Measurements from ENCODE around the gene EXD2. TPM values are rescaled to one million over a fixed set of nuclear protein-coding genes. Genes with fewer than 3 reads are reported as not detected.

EXD2 gene
- total RNA-seq = 10 to 100 TPM; 13.9 to 20.9 (median 16.1) TPM
- 10 to 100 TPM in 1 of 2 donors, 1 to 10 TPM in 1; 7.2 to 20.6 TPM for polyA plus RNA-seq
- long read RNA-seq, donor 1, partial matches to known transcripts = 5 of 23 reads
- long read RNA-seq, donor 1, other reads (novel, unspliced or antisense) = 12 of 23 reads
- long read RNA-seq, donor 2, transcript EXD2-203 (9 exons, 3,252 nt) = major isoform, 10 of 54 reads
- long read RNA-seq, donor 2, partial matches to known transcripts = 8 of 54 reads
- long read RNA-seq, donor 2, other reads (novel, unspliced or antisense) = 30 of 54 reads
- long read RNA-seq, donor 3, partial matches to known transcripts = 0 of 27 reads
- long read RNA-seq, donor 3, other reads (novel, unspliced or antisense) = 26 of 27 reads

GRCh38 chr14:69191340-69192111, at the start of gene EXD2:
EXD2 (plus strand) TSS chr14:69191498; CDS start chr14:69209471, 17,973 bp downstream.
- H3K27ac ChIP-seq = peak within 1 kb of the TSS in 11 of 12 donors; percentile 42 to 87 (median 71)
- ATAC-seq = peak; percentile 97 to 99 (median 99)
- TF ChIP-seq, protein P1, sequence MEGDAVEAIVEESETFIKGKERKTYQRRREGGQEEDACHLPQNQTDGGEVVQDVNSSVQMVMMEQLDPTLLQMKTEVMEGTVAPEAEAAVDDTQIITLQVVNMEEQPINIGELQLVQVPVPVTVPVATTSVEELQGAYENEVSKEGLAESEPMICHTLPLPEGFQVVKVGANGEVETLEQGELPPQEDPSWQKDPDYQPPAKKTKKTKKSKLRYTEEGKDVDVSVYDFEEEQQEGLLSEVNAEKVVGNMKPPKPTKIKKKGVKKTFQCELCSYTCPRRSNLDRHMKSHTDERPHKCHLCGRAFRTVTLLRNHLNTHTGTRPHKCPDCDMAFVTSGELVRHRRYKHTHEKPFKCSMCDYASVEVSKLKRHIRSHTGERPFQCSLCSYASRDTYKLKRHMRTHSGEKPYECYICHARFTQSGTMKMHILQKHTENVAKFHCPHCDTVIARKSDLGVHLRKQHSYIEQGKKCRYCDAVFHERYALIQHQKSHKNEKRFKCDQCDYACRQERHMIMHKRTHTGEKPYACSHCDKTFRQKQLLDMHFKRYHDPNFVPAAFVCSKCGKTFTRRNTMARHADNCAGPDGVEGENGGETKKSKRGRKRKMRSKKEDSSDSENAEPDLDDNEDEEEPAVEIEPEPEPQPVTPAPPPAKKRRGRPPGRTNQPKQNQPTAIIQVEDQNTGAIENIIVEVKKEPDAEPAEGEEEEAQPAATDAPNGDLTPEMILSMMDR (IDR thresholded peaks at IDR 0.05) = no peak
- no peak for TF ChIP-seq POLR2A (IDR thresholded peaks at IDR 0.05)
- no peaks in the 10 kb centered on the region for H3K9me3 ChIP-seq
- no peaks in the 10 kb centered on the region for H3K27me3 ChIP-seq
- DNase-seq = peak; percentile 87 to 92 (median 90)
- no peaks in the 10 kb centered on the region for H3K36me3 ChIP-seq
- peaks cover 0 to 12% (median 6%) of the 10 kb centered on the region in 12 donors for H3K4me1 ChIP-seq
- peak within 1 kb of the TSS; percentile 71 to 98 (median 80) for H3K4me3 ChIP-seq
- intact Hi-C loops (cut with DNase I) = loop anchor here in 5 of 10 donors (2.0 to 5.0 kb wide), 2 partner anchors 39 kb away; partner anchors contain the start of gene DCAF5 (in 5 of the 5)
- 0 to 2% (median 1%) methylated on average over 24 to 58 of the region's 58 CpGs for WGBS, 4 donors

DNA sequence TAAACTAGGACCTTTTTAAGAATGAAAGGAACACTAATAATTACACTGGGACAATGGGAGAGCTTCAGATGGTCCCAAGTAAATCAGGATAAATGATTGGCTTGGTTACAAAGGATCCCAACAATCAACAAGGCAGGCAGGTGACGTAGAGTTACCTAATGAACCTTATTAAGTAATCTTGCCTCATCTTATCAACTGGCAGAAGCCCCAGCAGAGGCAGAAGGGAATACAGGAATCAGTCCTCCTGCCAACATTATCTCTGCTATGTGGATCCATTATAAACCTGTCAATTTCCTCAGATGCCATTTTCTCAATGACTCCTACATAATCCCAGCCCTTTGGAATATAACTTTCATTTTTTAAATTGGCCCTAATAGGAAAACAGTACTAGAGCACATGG, 49.7 kb upstream of the EXD2 start:
- 57 to 81% (median 66%) methylated on average over 1 of the region's 1 CpG for WGBS, 4 donors
- H3K4me1 ChIP-seq = peaks cover 0 to 52% (median 21%) of the 10 kb centered on the region in 12 donors
- intact Hi-C loops (cut with DNase I) = no loop called here

DNA sequence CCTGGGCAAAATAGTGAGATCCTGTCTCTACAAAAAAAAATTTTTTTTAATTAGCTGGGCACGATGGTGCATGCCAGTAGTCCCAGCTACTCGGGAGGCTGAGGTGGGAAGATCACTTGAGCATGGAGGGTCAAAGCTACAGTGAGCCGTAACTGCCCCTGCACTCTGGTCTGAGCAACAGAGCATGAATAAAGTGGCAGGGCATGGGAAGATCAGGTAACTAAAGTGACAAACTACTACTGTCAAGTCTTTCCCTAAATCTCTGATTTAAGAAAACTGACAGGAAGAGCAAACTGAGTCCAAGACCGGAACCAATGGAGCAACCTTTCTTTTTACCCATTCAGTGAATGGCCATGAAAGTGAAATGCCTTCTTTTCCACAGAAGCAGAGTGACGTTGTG, 49.2 kb upstream of the EXD2 start:
- TF ChIP-seq, protein P1 (IDR thresholded peaks at IDR 0.05) = no peak
- no peak for TF ChIP-seq POLR2A (IDR thresholded peaks at IDR 0.05)
- intact Hi-C loops (cut with DNase I) = no loop called here
- ATAC-seq (no peak), DNase-seq (no peak)
- Histone ChIP-seq H3K36me3 (peaks cover 0 to 40% (median 12%) of the 10 kb centered on the region in 9 donors), H3K9me3 (no peaks in the 10 kb centered on the region), H3K4me3 (no peak overlapping the region), H3K27me3 (no peaks in the 10 kb centered on the region), H3K27ac (no peak overlapping the region), H3K4me1 (peaks cover 0 to 56% (median 21%) of the 10 kb centered on the region in 12 donors)
- 77 to 91% (median 84%) methylated on average over 5 of the region's 5 CpGs for whole genome bisulfite sequencing, 4 donors

More for the DNA sequence above, 49.7 kb upstream of the EXD2 start:
- H3K36me3 ChIP-seq = peaks cover 0 to 35% (median 8%) of the 10 kb centered on the region in 9 donors
- H3K4me3 ChIP-seq = no peak overlapping the region
- no peak overlapping the region for H3K27ac ChIP-seq
- no peaks in the 10 kb centered on the region for H3K27me3 ChIP-seq
- ATAC-seq (no peak), DNase-seq (no peak)
- no peaks in the 10 kb centered on the region for H3K9me3 ChIP-seq
- TF ChIP-seq, protein P1 (IDR thresholded peaks at IDR 0.05) = no peak
- TF ChIP-seq POLR2A (IDR thresholded peaks at IDR 0.05) = no peak
